Adipose tissue (tissue), 3 donors: ENCODE measurements around the gene HCK. TPM values are rescaled to one million over a fixed set of nuclear protein-coding genes. Genes with fewer than 3 reads are reported as not detected.
"Not testable (repeated sequence)": the region's sequence is repeated elsewhere in the genome, so short reads cannot be mapped to it uniquely, and the experiment has no call there.

Source experiments
- H3K27ac ChIP-seq: one replicate; pipeline ENCODE4 v1.5.1; 2013; ENCODE audit warnings: low read depth, low read length
- WGBS, 3 donors: extraction: QIAGEN DNeasy Blood & Tissue Kit; methylation state at CpG; one replicate each; pipeline ENCODE4 v1.1.7; 2013; 5-methylcytosine and 5-hydroxymethylcytosine counted together
- polyA plus RNA-seq, 3 donors: library from polyadenylated mRNA; stranded (reverse); fragments of 200-250 nt; gene quantifications; one replicate each; pipeline ENCODE4 v1.2.3, GENCODE V29; 2013
- donor health status: healthy with polysubstance abuse.
- donor health status: Bipolar disorder and iron deficiency.
- donor health status: healthy.

HCK gene
- polyA plus RNA-seq, 3 donors: 2.9 to 30.9 (median 26.2) TPM

- no peak overlapping the region for H3K27ac ChIP-seq
- WGBS, 3 donors: 75 to 78% (median 77%) methylated on average over 6 of the region's 6 CpGs
These were observed 27.3 kb upstream of the HCK start for GRCh38 chr20:32024683-32025295.

- WGBS, 3 donors: 90 to 94% (median 93%) methylated on average over 3 of the region's 3 CpGs
These were observed 24.4 kb upstream of the HCK start for GRCh38 chr20:32027643-32028042.

GRCh38 chr20:32028647-32029372, 23.2 kb upstream of the HCK start:
- H3K27ac ChIP-seq: no peak overlapping the region
- WGBS, 3 donors: 44 to 59% (median 53%) methylated on average over 12 of the region's 12 CpGs

More at GRCh38 chr20:32027643-32028042, 24.4 kb upstream of the HCK start:
- H3K27ac ChIP-seq: no peak overlapping the region

- WGBS, 3 donors: 83 to 85% (median 84%) methylated on average over 11 of the region's 11 CpGs
- no peak overlapping the region for H3K27ac ChIP-seq
These were observed 22.5 kb upstream of the HCK start for GRCh38 chr20:32029561-32029960.

GRCh38 chr20:32031007-32031958, 20.8 kb upstream of the HCK start:
- H3K27ac ChIP-seq: no peak overlapping the region
- WGBS, 3 donors: 12 to 24% (median 18%) methylated on average over 59 of the region's 59 CpGs

- no peak overlapping the region for H3K27ac ChIP-seq
These were observed 18.7 kb upstream of the HCK start for GRCh38 chr20:32033316-32033715.

GRCh38 chr20:32033721-32034120, 18.3 kb upstream of the HCK start:
- WGBS, 3 donors: 57 to 71% (median 70%) methylated on average over 3 of the region's 3 CpGs
- H3K27ac ChIP-seq: not testable (repeated sequence)

More at GRCh38 chr20:32033316-32033715, 18.7 kb upstream of the HCK start:
- 39 to 61% (median 43%) methylated on average over 2 of the region's 2 CpGs for WGBS, 3 donors

GRCh38 chr20:32034581-32035425, 17.2 kb upstream of the HCK start:
- 31 to 51% (median 37%) methylated on average over 9 of the region's 9 CpGs for WGBS, 3 donors
- no peak overlapping the region for H3K27ac ChIP-seq

- 69 to 81% (median 78%) methylated on average over 8 of the region's 8 CpGs for WGBS, 3 donors
- no peak overlapping the region for H3K27ac ChIP-seq
These were observed 16.6 kb upstream of the HCK start for GRCh38 chr20:32035426-32035779.

GRCh38 chr20:32036252-32036651, 15.8 kb upstream of the HCK start:
- WGBS, 3 donors: 42 to 51% (median 42%) methylated on average over 4 of the region's 4 CpGs
- H3K27ac ChIP-seq: no peak overlapping the region

GRCh38 chr20:32036716-32037485, 15.1 kb upstream of the HCK start:
- 36 to 48% (median 46%) methylated on average over 10 of the region's 10 CpGs for WGBS, 3 donors
- no peak overlapping the region for H3K27ac ChIP-seq

GRCh38 chr20:32037929-32038328, 14.1 kb upstream of the HCK start:
- WGBS, 3 donors: 48 to 79% (median 57%) methylated on average over 4 of the region's 4 CpGs

GRCh38 chr20:32040142-32040953, 11.7 kb upstream of the HCK start:
- 38 to 56% (median 41%) methylated on average over 9 to 10 of the region's 10 CpGs for WGBS, 3 donors
- H3K27ac ChIP-seq: peak overlapping the region; percentile 74

More at GRCh38 chr20:32037929-32038328, 14.1 kb upstream of the HCK start:
- H3K27ac ChIP-seq: no peak overlapping the region

GRCh38 chr20:32045999-32046398, 6.0 kb upstream of the HCK start:
- WGBS, 3 donors: 61 to 85% (median 79%) methylated on average over 3 of the region's 3 CpGs
- no peak overlapping the region for H3K27ac ChIP-seq

- WGBS, 3 donors: 88 to 96% (median 96%) methylated on average over 4 of the region's 4 CpGs
- no peak overlapping the region for H3K27ac ChIP-seq
These were observed 1.7 kb upstream of the HCK start for GRCh38 chr20:32050324-32050841.

- WGBS, 3 donors: 14 to 16% (median 16%) methylated on average over 17 of the region's 17 CpGs
- no peak overlapping the region for H3K27ac ChIP-seq
These were observed 1.0 kb upstream of the HCK start for GRCh38 chr20:32050851-32051556.
